ENCODE results near the gene DEFB131B.

DEFB131B gene

DNA sequence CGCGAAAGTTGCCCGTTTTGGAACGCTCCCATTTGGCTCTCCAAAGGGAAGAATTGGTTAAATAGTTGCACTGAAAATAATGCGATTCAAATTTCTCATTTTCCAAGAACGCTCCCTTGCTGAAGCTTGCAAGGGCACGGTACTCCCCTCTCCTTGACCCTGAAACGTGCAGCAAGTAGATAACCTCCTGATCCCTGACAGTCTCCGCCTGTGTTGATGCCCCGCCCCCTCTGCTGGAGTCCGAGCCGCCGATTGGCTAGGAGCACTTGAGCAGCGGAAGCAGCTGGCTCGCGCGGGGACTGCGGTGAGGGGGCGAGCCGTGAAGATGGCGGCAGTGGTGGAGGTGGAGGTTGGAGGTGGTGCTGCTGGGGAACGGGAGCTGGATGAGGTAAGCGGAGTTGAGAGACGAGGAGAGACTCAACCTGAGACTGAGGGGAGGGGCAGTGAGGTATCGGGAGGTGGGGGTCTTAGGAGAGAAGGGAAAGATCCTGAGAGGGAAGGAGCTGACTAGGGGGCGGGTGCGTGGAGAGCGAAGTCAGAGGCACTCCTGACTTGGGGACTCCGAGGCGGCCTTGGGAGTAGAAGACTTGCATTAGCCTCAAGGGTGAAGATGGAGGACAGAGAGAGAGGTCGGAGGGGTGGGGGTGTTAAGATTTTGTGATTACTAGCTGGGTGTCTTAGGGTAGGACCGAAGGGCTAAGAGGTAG, 50.6 kb downstream of the DEFB131B start, which contains the start of gene RNF121:
Gene RNF121 (plus strand): TSS at position 310 of the 707 bp plus-strand sequence. CDS start 16 bp downstream, at position 326.
- DNase-seq (ENCODE audit: low spot score): peak; percentile 98
- H3K4me1 ChIP-seq (ENCODE audit: insufficient read depth, poor library complexity, severe bottlenecking): no peaks in the 10 kb centered on the region
- no peaks in the 10 kb centered on the region for H3K27me3 ChIP-seq (ENCODE audit: insufficient read depth, poor library complexity, severe bottlenecking)
- H3K27ac ChIP-seq (ENCODE audit: poor library complexity, severe bottlenecking): peak within 1 kb of the TSS; percentile 83
- H3K9me3 ChIP-seq (ENCODE audit: severe bottlenecking): no peaks in the 10 kb centered on the region
- peak within 1 kb of the TSS; percentile 67 for H3K4me3 ChIP-seq (ENCODE audit: severe bottlenecking)
- peak; percentile 95 for ATAC-seq (ENCODE audit: low read depth)
- H3K36me3 ChIP-seq (ENCODE audit: low read depth): peaks cover 10% of the 10 kb centered on the region
- TF ChIP-seq, protein P1, sequence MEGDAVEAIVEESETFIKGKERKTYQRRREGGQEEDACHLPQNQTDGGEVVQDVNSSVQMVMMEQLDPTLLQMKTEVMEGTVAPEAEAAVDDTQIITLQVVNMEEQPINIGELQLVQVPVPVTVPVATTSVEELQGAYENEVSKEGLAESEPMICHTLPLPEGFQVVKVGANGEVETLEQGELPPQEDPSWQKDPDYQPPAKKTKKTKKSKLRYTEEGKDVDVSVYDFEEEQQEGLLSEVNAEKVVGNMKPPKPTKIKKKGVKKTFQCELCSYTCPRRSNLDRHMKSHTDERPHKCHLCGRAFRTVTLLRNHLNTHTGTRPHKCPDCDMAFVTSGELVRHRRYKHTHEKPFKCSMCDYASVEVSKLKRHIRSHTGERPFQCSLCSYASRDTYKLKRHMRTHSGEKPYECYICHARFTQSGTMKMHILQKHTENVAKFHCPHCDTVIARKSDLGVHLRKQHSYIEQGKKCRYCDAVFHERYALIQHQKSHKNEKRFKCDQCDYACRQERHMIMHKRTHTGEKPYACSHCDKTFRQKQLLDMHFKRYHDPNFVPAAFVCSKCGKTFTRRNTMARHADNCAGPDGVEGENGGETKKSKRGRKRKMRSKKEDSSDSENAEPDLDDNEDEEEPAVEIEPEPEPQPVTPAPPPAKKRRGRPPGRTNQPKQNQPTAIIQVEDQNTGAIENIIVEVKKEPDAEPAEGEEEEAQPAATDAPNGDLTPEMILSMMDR (IDR thresholded peaks at IDR 0.05; ENCODE audit: poor library complexity, severe bottlenecking): no peak

DNA sequence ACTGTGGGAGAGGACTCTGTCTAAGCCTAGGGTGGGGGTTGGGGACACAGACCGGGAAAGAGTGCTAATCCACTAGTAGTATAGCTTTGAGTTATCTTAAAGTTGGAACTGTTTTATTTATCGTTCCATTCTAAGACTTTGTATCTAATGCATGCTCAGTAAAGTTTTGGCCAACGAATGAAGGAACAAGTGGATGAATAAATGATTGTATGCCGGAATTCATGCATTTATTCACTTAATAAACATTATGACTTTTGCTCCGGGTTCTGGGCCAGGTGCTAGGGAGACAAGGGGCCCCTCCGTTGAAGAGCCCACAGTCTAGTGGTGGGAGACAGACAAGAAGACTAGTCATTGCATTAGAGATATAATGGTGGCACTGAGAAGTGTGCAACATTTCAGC, 51.2 kb downstream of the DEFB131B start:
- TF ChIP-seq, protein P1 (IDR thresholded peaks at IDR 0.05; ENCODE audit: poor library complexity, severe bottlenecking): no peak
- peaks cover 10% of the 10 kb centered on the region for H3K36me3 ChIP-seq (ENCODE audit: low read depth)
- DNase-seq (ENCODE audit: low spot score) (no peak), ATAC-seq (ENCODE audit: low read depth) (no peak)
- H3K4me1 ChIP-seq (ENCODE audit: insufficient read depth, poor library complexity, severe bottlenecking): no peaks in the 10 kb centered on the region
- H3K9me3 ChIP-seq (ENCODE audit: severe bottlenecking): no peaks in the 10 kb centered on the region
- H3K4me3 ChIP-seq (ENCODE audit: severe bottlenecking): peak overlapping the region; percentile 67
- peak overlapping the region; percentile 83 for H3K27ac ChIP-seq (ENCODE audit: poor library complexity, severe bottlenecking)
- no peaks in the 10 kb centered on the region for H3K27me3 ChIP-seq (ENCODE audit: insufficient read depth, poor library complexity, severe bottlenecking)

DNA sequence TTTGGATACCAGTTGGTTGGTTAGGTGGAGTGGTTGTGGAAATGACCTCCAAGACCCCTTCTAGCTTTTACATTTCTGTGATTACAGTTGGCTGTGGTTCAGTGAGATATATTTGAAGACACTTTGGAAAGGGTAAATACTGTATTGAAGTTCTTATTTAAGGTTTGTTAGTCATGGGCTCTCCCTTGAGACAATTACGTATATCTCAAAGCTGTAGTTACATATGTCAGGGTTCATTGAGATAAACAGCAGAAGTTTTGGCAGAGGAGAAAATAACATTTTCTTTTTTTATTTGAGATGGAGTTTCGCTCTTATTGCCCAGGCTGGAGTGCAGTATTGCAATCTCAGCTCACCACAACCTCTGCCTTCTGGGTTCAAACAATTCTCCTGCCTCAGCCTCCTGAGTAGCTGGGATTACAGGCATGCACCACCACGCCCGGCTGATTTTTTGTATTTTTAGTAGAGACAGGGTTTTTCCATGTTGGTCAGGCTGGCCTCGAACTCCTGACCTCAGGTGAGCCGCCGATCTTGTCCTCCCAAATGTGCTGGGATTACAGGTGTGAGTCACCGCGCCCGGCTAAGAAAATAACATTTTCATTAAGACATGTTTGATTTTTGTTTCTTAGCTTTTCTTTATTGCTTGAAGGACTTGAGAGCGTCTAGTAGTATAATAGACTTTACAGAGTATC, 52.4 kb downstream of the DEFB131B start:
- Histone ChIP-seq H3K36me3 (ENCODE audit: low read depth) (peaks cover 10% of the 10 kb centered on the region), H3K27me3 (ENCODE audit: insufficient read depth, poor library complexity, severe bottlenecking) (no peaks in the 10 kb centered on the region), H3K27ac (ENCODE audit: poor library complexity, severe bottlenecking) (no peak overlapping the region), H3K4me1 (ENCODE audit: insufficient read depth, poor library complexity, severe bottlenecking) (no peaks in the 10 kb centered on the region), H3K9me3 (ENCODE audit: severe bottlenecking) (no peaks in the 10 kb centered on the region), H3K4me3 (ENCODE audit: severe bottlenecking) (no peak overlapping the region)
- TF ChIP-seq, protein P1 (IDR thresholded peaks at IDR 0.05; ENCODE audit: poor library complexity, severe bottlenecking): no peak
- DNase-seq (ENCODE audit: low spot score): no peak
- no peak for ATAC-seq (ENCODE audit: low read depth)

DNA sequence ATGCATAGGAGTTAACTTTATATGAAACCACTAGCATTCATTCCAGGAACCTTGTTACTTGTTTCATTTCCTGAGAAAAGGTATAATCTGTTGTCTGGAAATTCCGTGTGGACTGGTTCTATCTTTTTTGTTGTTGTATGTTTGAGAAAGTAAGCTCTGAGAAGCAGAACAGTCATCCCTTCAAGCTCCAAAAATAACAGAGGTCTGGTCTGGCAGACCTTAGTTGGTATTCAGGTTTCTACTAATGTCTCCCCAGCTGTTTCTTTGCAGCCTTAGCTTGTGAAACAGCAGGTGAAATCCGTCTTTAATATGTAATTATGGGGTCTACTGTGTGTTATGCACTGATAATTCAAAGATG, 53.0 kb downstream of the DEFB131B start:
- H3K9me3 ChIP-seq (ENCODE audit: severe bottlenecking): no peaks in the 10 kb centered on the region
- TF ChIP-seq, protein P1 (IDR thresholded peaks at IDR 0.05; ENCODE audit: poor library complexity, severe bottlenecking): no peak
- ATAC-seq (ENCODE audit: low read depth) (no peak), DNase-seq (ENCODE audit: low spot score) (no peak)
- H3K4me3 ChIP-seq (ENCODE audit: severe bottlenecking): no peak overlapping the region
- no peaks in the 10 kb centered on the region for H3K4me1 ChIP-seq (ENCODE audit: insufficient read depth, poor library complexity, severe bottlenecking)
- H3K27ac ChIP-seq (ENCODE audit: poor library complexity, severe bottlenecking): no peak overlapping the region
- no peaks in the 10 kb centered on the region for H3K27me3 ChIP-seq (ENCODE audit: insufficient read depth, poor library complexity, severe bottlenecking)
- H3K36me3 ChIP-seq (ENCODE audit: low read depth): peaks cover 9% of the 10 kb centered on the region
